Uterus (tissue), 2 donors: ENCODE results near the gene AARSD1.

Source experiments
- POLR2A ChIP-seq, 2 donors: fragments of 450-650 bp; IDR thresholded peaks; one replicate each; pipeline ENCODE4 v1.6.1; 2016; ENCODE audit warnings: antibody characterized with exemption in 2 of 2, mild to moderate bottlenecking in 1 of 2, moderate library complexity in 1 of 2
- TF ChIP-seq, protein P1 (sequence below), 4 experiments: fragments of 200-600 bp in 2 of 4; fragments of 450-650 bp in 2 of 4; sonication (generic) in 2 of 4; IDR thresholded peaks; one replicate each; pipeline ENCODE4 v1.5.1; 2016 to 2019; ENCODE audit warnings: antibody characterized with exemption in 4 of 4, mild to moderate bottlenecking in 2 of 4, moderate library complexity in 1 of 4

DNA sequence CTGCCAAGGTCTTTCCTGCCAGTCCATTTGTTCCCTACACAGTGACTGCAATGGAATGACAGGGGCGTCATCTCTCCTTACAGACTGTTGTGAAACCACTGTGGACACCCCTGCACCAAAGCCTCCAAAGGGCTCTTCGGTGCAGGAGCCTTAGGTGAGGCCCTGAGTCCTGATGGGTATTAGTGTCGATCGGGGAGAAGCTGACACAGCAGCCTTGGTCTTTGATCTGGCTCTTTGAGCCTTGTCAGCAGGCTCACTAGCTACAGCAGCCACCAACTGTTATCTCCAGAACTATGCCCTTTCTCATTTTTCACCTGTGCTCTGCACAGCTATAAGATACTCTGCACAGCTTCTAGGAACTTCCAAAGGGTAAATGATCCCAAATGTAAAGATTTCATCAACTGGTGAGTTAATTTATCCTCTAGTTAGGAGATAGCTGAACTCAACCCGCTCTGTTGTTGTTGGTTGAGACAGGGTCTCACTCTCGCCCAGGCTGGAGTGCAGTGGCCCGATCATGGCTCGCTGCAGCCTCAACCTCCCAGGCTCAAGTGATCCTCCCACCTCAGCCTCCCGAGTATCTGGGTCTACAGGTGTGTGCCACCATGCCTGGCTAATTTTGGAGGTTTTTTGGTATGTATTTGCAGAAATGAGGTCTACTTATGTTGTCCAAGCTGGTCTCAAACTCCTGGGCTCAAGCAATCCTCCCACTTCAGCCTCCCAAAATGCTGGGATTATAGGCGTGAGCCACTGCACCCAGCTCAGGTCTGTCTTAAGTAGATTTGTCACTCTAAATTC lies 44.0 kb downstream of the AARSD1 start:
- TF ChIP-seq, protein P1, sequence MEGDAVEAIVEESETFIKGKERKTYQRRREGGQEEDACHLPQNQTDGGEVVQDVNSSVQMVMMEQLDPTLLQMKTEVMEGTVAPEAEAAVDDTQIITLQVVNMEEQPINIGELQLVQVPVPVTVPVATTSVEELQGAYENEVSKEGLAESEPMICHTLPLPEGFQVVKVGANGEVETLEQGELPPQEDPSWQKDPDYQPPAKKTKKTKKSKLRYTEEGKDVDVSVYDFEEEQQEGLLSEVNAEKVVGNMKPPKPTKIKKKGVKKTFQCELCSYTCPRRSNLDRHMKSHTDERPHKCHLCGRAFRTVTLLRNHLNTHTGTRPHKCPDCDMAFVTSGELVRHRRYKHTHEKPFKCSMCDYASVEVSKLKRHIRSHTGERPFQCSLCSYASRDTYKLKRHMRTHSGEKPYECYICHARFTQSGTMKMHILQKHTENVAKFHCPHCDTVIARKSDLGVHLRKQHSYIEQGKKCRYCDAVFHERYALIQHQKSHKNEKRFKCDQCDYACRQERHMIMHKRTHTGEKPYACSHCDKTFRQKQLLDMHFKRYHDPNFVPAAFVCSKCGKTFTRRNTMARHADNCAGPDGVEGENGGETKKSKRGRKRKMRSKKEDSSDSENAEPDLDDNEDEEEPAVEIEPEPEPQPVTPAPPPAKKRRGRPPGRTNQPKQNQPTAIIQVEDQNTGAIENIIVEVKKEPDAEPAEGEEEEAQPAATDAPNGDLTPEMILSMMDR (IDR thresholded peaks at IDR 0.05) = no peak
- no peak for TF ChIP-seq POLR2A (IDR thresholded peaks at IDR 0.05)
